SK-N-DZ (cell line): ENCODE results near the gene CCDC51.
"Not testable (repeated sequence)": the region's sequence is repeated elsewhere in the genome, so short reads cannot be mapped to it uniquely, and the experiment has no call there.

Experiments
- DNase-seq: peaks from one replicate; pipeline ENCODE4 v3.0.0-alpha.2; 2015; ENCODE audit warnings: low spot score

The CCDC51 gene

GRCh38 chr3:48406443-48407431 lies 33.2 kb downstream of the CCDC51 start:
- DNase-seq = no peak

DNA sequence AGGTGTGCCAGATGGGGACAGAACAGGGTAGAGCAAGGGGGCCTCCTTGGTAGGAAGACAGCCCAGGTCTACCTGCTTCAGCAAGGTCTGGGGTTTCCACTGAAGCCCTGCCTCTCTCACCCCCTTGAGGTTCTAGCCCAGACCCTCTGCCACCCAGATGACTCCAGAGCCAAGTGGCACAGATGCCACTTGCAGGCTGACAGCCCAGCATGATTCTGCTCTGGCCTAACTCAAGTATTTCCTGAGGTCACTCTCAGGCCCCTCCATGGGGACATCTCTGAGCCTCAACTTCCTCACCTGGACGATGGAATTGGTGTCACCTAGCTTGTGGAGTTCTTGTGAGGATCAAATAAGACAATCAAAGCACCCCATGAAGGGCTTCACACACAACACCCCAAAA lies 33.9 kb downstream of the CCDC51 start:
- DNase-seq = no peak

DNA sequence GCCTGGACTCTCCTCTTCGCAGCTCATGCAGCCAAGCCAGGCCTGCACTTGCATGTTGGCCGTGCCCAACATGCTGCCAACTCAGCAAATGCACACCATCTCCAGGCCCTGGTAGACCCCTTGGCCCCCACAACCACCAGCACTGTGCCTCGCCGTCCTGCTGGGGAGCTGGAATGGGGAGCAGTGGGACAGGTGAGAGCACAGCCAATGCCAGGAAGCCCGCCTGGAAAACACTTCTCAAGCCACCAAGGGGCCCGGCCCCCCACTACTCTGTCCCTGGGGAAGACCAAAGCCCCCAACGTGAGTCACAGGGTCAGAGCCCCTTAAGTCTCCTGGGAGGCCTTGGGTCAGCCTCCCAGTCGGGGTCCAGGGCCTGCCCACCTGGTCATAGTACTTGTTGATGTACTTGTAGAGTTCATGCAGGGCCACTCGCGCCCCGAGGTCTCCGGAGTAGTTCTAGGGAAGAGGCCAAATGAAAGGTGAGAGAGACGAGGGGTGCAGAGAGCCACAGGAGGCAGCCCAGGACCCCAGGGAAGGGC lies 34.5 kb downstream of the CCDC51 start:
- no peak for DNase-seq

GRCh38 chr3:48404440-48405342 lies 35.2 kb downstream of the CCDC51 start:
- no peak for DNase-seq

DNA sequence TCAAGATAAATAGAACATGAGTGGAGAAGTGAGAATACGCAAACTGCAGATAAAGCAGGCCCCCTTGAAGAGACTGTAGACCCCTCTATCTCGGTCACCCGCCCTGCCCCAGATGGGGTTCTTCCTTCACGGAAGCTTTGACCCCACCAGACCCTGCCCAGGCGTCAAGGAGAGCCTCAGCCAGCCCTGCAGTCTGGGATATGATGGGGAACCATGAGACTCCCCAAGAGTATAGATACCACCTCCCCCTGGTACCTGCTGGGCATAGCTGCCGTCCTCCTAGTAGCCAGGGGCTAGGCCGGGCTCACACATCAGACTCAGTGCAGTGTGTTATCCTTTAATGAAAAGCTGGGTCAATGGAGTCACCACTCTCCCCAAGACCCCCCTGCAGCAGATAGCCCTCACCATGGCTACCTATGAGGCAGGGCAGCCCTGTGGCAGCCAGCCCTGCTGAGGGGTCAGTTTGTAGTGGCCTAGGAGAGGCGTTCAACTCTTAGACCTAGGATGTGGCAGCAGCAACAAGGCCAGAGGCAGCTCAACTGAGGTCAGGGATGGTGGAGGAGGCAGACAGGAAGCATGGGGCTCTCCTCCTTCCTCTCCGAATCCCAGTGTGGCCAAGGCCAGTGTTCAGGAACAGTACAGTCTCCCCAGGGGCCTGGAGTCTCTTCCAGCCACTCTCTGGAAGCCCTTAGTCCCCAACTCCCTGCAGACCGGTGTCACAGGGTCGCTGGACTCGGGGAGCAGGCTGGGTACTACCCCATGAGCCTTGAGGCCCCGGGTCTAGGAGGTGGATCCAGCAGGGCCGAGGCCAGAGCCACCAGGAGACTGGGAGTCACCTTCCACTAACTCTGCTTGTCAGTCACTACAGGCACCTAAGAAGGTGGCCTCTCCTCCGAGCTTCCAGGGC lies 36.1 kb downstream of the CCDC51 start:
- DNase-seq = no peak

DNA sequence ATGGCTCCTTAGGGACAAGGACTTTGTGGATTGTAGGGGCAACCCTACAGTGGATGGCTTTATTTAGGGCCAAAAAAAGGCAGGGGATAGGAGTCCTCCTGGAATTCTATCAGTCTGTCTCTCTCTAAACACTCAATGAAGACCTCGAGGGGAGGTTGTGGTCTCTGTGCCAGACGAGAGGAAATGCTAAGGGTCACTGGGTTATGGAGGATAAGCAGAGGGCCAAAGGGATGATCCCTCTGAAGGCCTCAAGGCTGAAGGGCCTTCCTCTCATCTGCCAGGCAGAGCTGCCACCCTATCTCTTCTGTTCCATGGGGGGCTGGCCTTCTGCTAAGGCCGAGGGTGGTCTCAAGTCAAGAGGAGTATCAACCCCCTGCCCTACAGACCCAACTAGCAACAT lies 37.0 kb downstream of the CCDC51 start:
- no peak for DNase-seq

DNA sequence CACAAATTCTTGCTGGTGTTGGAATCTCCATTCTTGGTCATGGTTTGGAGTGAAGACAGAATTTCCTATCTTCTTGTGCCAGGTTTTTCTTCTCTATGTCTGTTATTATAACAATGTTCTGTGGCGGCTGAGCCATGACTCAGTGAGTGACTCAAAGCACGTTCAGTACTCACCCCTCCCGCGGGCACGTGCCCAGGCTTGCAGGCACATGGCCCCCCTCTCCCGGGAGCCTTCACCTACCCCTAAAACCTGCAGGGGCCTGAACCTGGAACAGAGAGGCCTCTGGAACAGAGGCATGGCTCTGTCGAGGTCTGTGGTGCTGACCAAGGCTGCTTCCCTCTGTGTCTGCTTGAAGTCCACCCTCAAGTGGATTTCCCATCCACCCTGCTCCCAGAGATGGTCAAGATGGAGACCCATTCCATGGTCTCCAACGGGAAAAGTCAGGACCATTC lies 37.6 kb downstream of the CCDC51 start:
- DNase-seq = no peak

DNA sequence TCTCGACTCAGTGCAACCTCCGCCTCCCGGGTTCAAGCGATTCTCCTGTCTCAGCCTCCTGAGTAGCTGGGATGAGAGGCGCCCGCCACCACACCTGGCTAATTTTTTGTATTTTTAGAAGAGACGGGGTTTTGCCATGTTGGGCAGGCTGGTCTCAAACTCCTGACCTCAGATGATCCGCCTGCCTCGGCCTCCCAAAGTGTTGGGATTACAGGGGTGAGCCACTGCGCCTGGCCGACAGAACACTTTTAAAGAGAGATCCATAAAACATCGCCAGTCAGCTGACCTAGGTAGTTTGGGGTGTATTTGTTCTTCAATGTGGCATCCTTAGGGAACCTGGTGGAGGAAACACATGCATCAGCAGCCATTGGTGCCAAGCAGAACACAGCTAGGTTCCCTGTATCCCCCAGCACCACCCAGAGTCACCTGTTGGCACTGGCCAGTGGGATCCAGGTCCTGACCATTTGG lies 38.5 kb downstream of the CCDC51 start:
- DNase-seq = not testable (repeated sequence)

GRCh38 chr3:48400824-48401433 lies 39.0 kb downstream of the CCDC51 start:
- DNase-seq = peak; percentile 48

GRCh38 chr3:48399387-48400172 lies 40.3 kb downstream of the CCDC51 start:
- no peak for DNase-seq

GRCh38 chr3:48398701-48399386 lies 41.1 kb downstream of the CCDC51 start:
- no peak for DNase-seq

DNA sequence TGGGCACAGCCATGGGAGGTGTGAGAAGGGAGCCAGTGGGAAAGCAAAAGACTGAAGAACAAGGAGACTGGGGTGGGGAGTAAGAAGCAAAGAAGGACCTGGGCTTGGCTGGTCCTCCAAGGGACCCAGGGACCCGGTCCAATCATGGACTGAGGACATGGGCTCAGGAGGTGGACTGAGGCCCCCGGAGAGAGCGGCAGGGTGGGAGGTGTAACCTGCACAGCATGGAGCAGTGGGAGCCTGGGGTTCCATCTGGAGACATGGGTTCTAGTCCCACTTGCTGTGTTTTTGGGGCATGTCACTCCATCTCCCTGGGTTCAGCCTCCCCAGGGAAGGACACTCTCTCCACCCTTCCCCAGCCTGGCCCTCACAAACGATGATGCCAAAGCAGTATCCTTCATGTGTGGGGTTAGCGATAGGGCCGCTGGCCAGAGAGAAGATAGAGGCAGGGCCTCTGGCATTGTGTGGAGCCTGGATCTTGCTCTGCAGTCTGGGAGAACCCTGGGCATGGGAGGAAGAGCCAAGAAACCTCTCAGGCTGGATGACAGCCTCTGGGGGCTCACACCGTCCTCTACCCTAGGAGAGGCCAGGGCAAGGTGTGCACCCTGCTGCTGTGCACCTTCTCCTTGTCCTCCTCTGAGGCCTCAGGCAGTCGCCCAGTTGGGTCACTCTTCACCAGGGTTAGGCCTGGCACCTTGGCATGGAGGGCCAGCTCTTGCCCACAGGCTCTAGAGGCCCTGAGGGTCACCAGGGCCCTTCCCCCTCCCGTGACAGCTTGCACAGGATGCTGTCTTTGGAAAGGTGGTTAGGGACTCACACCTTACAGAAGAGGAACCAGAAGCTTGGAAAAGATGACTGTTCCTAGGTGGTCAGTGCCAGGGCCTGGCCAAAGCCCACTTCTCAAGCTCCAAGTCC lies 41.9 kb downstream of the CCDC51 start:
- no peak for DNase-seq

DNA sequence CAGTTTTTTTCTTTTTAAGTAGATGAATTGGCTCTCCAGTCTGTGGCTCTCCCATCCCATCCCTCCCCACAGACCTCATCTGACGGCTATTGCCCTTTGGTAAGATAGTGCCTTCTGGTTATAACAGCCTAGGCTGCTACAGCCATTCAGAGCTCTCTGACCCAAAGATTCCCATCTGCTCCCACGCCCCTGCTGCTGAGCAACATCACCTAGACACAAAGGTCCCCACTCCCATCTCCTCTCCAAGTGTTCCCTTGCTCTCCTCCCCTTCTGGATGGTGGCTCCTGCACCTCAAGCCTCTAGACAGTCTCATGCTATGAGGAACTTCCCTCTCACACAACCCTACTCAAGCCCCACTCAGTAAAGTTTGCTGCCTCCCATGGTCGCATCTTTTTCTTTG lies 44.2 kb downstream of the CCDC51 start:
- DNase-seq = no peak

DNA sequence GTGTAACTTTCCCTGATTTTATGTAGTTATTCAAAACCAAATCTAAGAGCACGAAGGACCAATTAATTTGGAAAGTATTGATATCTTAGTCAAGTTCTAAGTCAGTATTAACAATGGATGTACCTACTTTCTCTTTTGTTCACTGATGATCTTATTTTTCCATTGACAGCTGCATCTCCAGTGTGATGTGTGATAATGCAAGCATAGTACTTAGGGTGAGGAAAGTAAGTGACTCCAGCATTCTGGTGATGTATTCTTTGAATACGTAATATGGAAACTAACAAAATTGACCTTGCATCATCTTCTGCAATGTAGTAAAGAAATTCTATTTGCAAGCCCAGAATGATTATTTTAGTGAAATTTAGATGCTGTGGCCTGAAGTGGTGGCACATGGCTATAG lies 45.5 kb downstream of the CCDC51 start:
- DNase-seq = no peak

DNA sequence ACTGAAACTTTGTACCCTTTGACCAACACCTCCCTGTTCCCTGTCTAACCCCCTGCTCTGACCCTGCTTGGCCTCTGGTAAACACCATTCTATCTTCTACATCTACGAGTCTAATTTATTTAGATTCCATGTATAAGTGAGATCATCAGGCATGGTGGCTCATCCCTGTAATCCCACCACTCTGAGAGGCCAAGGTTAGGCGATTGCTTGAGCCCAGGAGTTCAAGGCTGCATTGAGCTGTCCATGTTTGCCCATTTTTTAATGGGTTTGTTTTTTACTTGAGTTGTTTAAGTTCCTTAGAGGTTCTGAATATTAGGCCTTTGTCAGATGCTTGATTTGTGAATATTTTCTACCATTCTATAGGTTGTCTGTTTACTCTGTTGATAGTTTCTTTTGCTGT lies 51.0 kb downstream of the CCDC51 start:
- no peak for DNase-seq

DNA sequence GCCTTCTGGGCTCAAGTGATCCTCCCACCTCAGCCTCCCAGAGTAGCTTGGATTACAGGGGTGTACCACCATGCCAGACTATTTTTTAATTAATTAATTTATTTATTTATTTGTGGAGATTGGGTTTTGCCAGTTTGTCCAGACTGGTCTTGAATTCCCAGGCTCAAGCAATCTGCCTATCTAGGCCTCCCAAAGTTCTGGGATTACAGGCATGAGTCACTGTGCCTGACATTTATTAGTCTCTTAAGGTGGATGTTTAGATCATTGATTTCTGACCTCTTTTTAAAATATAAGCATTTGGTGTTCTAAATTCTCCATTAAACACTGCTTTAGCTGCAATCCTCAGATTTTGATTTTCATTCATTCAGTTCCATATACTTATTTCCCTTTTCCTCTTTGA lies 52.3 kb downstream of the CCDC51 start:
- DNase-seq = no peak
